Measurements from ENCODE around the gene ZNF764.
"Not testable (repeated sequence)": the region's sequence is repeated elsewhere in the genome, so short reads cannot be mapped to it uniquely, and the experiment has no call there.

Gene ZNF764

GRCh38 chr16:30557957-30558788 lies at the start of gene ZNF764:
Gene ZNF764, minus strand, starts transcription at chr16:30558374. Its CDS starts 192 bp downstream, at chr16:30558182.
- peak; percentile 98 for DNase-seq (ENCODE audit: low spot score)

GRCh38 chr16:30606004-30606403 lies 47.8 kb upstream of the ZNF764 start:
- no peak for DNase-seq (ENCODE audit: low spot score)

- DNase-seq (ENCODE audit: low spot score) = no peak
Observed at GRCh38 chr16:30605158-30605557, 47.0 kb upstream of the ZNF764 start.

GRCh38 chr16:30604316-30604947 lies 46.3 kb upstream of the ZNF764 start:
- no peak for DNase-seq (ENCODE audit: low spot score)

GRCh38 chr16:30603945-30604315 lies 45.8 kb upstream of the ZNF764 start:
- DNase-seq (ENCODE audit: low spot score) = no peak

GRCh38 chr16:30602616-30603277 lies 44.6 kb upstream of the ZNF764 start:
- DNase-seq (ENCODE audit: low spot score) = no peak

GRCh38 chr16:30601966-30602365 lies 43.8 kb upstream of the ZNF764 start:
- no peak for DNase-seq (ENCODE audit: low spot score)

GRCh38 chr16:30600929-30601328 lies 42.8 kb upstream of the ZNF764 start:
- DNase-seq (ENCODE audit: low spot score) = no peak

GRCh38 chr16:30600215-30600614 lies 42.0 kb upstream of the ZNF764 start:
- no peak for DNase-seq (ENCODE audit: low spot score)

GRCh38 chr16:30592871-30593270 lies 34.7 kb upstream of the ZNF764 start:
- DNase-seq (ENCODE audit: low spot score) = no peak

GRCh38 chr16:30590869-30591268 lies 32.7 kb upstream of the ZNF764 start:
- not testable (repeated sequence) for DNase-seq (ENCODE audit: low spot score)

GRCh38 chr16:30589582-30589981 lies 31.4 kb upstream of the ZNF764 start:
- not testable (repeated sequence) for DNase-seq (ENCODE audit: low spot score)

- DNase-seq (ENCODE audit: low spot score) = no peak
Observed at GRCh38 chr16:30588651-30589050, 30.5 kb upstream of the ZNF764 start.

GRCh38 chr16:30585400-30586191 lies 27.4 kb upstream of the ZNF764 start, which contains the start of gene ZNF785:
Gene ZNF785, minus strand, starts transcription at chr16:30585697. Its CDS starts 86 bp downstream, at chr16:30585611.
- DNase-seq (ENCODE audit: low spot score) = peak; percentile 99

- no peak for DNase-seq (ENCODE audit: low spot score)
Observed at GRCh38 chr16:30585022-30585399, 26.8 kb upstream of the ZNF764 start.

GRCh38 chr16:30582611-30583340 lies 24.6 kb upstream of the ZNF764 start:
- no peak for DNase-seq (ENCODE audit: low spot score)

GRCh38 chr16:30581457-30581856 lies 23.3 kb upstream of the ZNF764 start:
- DNase-seq (ENCODE audit: low spot score) = no peak

GRCh38 chr16:30574678-30575077 lies 16.5 kb upstream of the ZNF764 start:
- DNase-seq (ENCODE audit: low spot score) = no peak

- DNase-seq (ENCODE audit: low spot score) = peak; percentile 99
Observed at GRCh38 chr16:30571445-30572322, 13.5 kb upstream of the ZNF764 start, which contains the start of gene ZNF688. Gene ZNF688, minus strand, starts transcription at chr16:30571714. Its CDS starts 85 bp downstream, at chr16:30571629.

Data from hepatic stellate cell (primary cell).